ENCODE measurements around the gene MYH11.
"Not testable (repeated sequence)": the region's sequence is repeated elsewhere in the genome, so short reads cannot be mapped to it uniquely, and the experiment has no call there.

The MYH11 gene

GRCh38 chr16:15809297-15809696 lies 47.5 kb downstream of the MYH11 start:
- DNase-seq (ENCODE audit: low spot score) = not testable (repeated sequence)

- no peak for DNase-seq (ENCODE audit: low spot score)
Observed at GRCh38 chr16:15808071-15808470, 48.8 kb downstream of the MYH11 start.

GRCh38 chr16:15807603-15808009 lies 49.2 kb downstream of the MYH11 start:
- DNase-seq (ENCODE audit: low spot score) = no peak

- DNase-seq (ENCODE audit: low spot score) = no peak
Observed at GRCh38 chr16:15803618-15804017, 53.2 kb downstream of the MYH11 start.

GRCh38 chr16:15799851-15800495 lies 56.9 kb downstream of the MYH11 start:
- DNase-seq (ENCODE audit: low spot score) = no peak

- no peak for DNase-seq (ENCODE audit: low spot score)
Observed at GRCh38 chr16:15798671-15799070, 58.2 kb downstream of the MYH11 start.

- DNase-seq (ENCODE audit: low spot score) = no peak
Observed at GRCh38 chr16:15796885-15797284, 59.9 kb downstream of the MYH11 start.

- no peak for DNase-seq (ENCODE audit: low spot score)
Observed at GRCh38 chr16:15795615-15796014, 61.2 kb downstream of the MYH11 start.

GRCh38 chr16:15792563-15792971 lies 64.3 kb downstream of the MYH11 start:
- DNase-seq (ENCODE audit: low spot score) = no peak

GRCh38 chr16:15790458-15790857 lies 66.4 kb downstream of the MYH11 start:
- no peak for DNase-seq (ENCODE audit: low spot score)

GRCh38 chr16:15789816-15790215 lies 67.0 kb downstream of the MYH11 start:
- DNase-seq (ENCODE audit: low spot score) = not testable (repeated sequence)

GRCh38 chr16:15788846-15789239 lies 68.0 kb downstream of the MYH11 start:
- DNase-seq (ENCODE audit: low spot score) = no peak

- DNase-seq (ENCODE audit: low spot score) = no peak
Observed at GRCh38 chr16:15786501-15786900, 70.3 kb downstream of the MYH11 start.

- no peak for DNase-seq (ENCODE audit: low spot score)
Observed at GRCh38 chr16:15785386-15786059, 71.3 kb downstream of the MYH11 start.

GRCh38 chr16:15783985-15784384 lies 72.8 kb downstream of the MYH11 start:
- no peak for DNase-seq (ENCODE audit: low spot score)

GRCh38 chr16:15782573-15783365 lies 74.1 kb downstream of the MYH11 start:
- no peak for DNase-seq (ENCODE audit: low spot score)

GRCh38 chr16:15781650-15782049 lies 75.2 kb downstream of the MYH11 start:
- DNase-seq (ENCODE audit: low spot score) = no peak

- DNase-seq (ENCODE audit: low spot score) = no peak
Observed at GRCh38 chr16:15780805-15781204, 76.0 kb downstream of the MYH11 start.

GRCh38 chr16:15779664-15780351 lies 77.0 kb downstream of the MYH11 start:
- no peak for DNase-seq (ENCODE audit: low spot score)

- DNase-seq (ENCODE audit: low spot score) = no peak
Observed at GRCh38 chr16:15778999-15779614, 77.7 kb downstream of the MYH11 start.

GRCh38 chr16:15778204-15778743 lies 78.6 kb downstream of the MYH11 start:
- no peak for DNase-seq (ENCODE audit: low spot score)

Measured in kidney capillary endothelial cell (primary cell).